Islet precursor cell (in vitro differentiated cells): ENCODE results near the gene TMX1.

Source experiments
- DNase-seq: peaks from one replicate; pipeline ENCODE4 v3.0.0-alpha.2; 2018

Gene TMX1

GRCh38 chr14:51294951-51295525, 55.0 kb downstream of the TMX1 start:
- DNase-seq = no peak

- no peak for DNase-seq
Measured at GRCh38 chr14:51295646-51296263, 55.7 kb downstream of the TMX1 start.

GRCh38 chr14:51297066-51297465, 57.0 kb downstream of the TMX1 start:
- DNase-seq = peak; percentile 71

GRCh38 chr14:51298895-51299294, 58.8 kb downstream of the TMX1 start:
- no peak for DNase-seq

- peak; percentile 90 for DNase-seq
Measured at GRCh38 chr14:51302295-51303030, 62.4 kb downstream of the TMX1 start.

GRCh38 chr14:51304438-51304837, 64.4 kb downstream of the TMX1 start:
- peak; percentile 85 for DNase-seq

GRCh38 chr14:51304941-51305340, 64.9 kb downstream of the TMX1 start:
- peak; percentile 91 for DNase-seq

GRCh38 chr14:51305751-51306150, 65.7 kb downstream of the TMX1 start:
- DNase-seq = no peak
